Right atrium auricular region (tissue), 2 donors: Measurements from ENCODE around the gene POU3F2. TPM values are rescaled to one million over a fixed set of nuclear protein-coding genes. Genes with fewer than 3 reads are reported as not detected.

ENCODE experiments used
- DNase-seq: peaks from one replicate; pipeline ENCODE4 v3.0.0-alpha.2; 2019; ENCODE audit warnings: low spot score
- H3K27ac ChIP-seq, 2 donors: fragments of 200-600 bp; sonication (generic); 1 replicate in 1 of 2; 2 replicates in 1 of 2; pipeline ENCODE4 v1.5.1; 2016 to 2019
- H3K27me3 ChIP-seq, 2 donors: fragments of 200-600 bp; sonication (generic); one replicate each; pipeline versions ENCODE4 v1.5.1 to v1.6.0; 2017 to 2019
- H3K36me3 ChIP-seq: fragments of 200-600 bp; sonication (generic); one replicate; pipeline ENCODE4 v1.5.1; 2016
- H3K4me1 ChIP-seq, 2 donors: fragments of 200-600 bp; sonication (generic); one replicate each; pipeline versions ENCODE4 v1.5.1 to v1.6.0; 2017 to 2019
- H3K4me3 ChIP-seq, 2 donors: fragments of 200-600 bp; sonication (generic); 1 replicate in 1 of 2; 2 replicates in 1 of 2; pipeline ENCODE4 v1.5.1; 2017 to 2019; ENCODE audit warnings: mild to moderate bottlenecking in 1 of 2, moderate library complexity in 1 of 2
- H3K9me3 ChIP-seq, 2 donors: fragments of 200-600 bp; sonication (generic); one replicate each; pipeline ENCODE4 v1.5.1; 2019
- total RNA-seq, 2 donors: library from RNA; depleted of rRNA; stranded (reverse); fragments of >200 nt; gene quantifications; one replicate each; pipeline ENCODE4 v1.1.0, GENCODE V29; 2016
- TF ChIP-seq, protein P1 (sequence below), 2 donors: fragments of 200-600 bp; sonication (generic); IDR thresholded peaks; one replicate each; pipeline ENCODE4 v1.5.1; 2019; ENCODE audit warnings: antibody characterized with exemption in 2 of 2

The POU3F2 gene
- total RNA-seq, 2 donors from 2014 or later: not detected

DNA sequence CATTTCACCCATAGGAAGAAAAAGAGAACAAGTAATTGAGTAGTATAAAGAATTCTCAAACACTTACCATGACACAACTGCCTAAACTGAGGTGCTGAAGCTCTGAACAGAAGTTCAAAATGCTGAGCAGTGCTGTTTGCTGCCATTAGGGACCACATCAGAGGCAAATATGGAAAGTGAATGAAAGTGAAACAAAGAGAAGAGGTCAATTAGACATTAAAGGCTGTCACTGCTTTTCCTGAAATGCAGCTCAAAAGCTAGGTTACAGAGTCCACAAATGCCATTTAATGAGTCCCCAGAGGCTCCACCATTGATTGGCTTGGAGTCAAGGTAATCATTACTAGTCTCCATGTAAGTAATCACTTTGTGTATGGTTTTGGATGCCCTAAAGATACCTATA is 46.1 kb downstream of the POU3F2 start:
- Histone ChIP-seq H3K36me3 (no peaks in the 10 kb centered on the region), H3K9me3 (no peaks in the 10 kb centered on the region), H3K27ac (no peak overlapping the region), H3K4me1 (no peaks in the 10 kb centered on the region), H3K27me3 (no peaks in the 10 kb centered on the region), H3K4me3 (no peak overlapping the region)
- no peak for DNase-seq
- TF ChIP-seq, protein P1, sequence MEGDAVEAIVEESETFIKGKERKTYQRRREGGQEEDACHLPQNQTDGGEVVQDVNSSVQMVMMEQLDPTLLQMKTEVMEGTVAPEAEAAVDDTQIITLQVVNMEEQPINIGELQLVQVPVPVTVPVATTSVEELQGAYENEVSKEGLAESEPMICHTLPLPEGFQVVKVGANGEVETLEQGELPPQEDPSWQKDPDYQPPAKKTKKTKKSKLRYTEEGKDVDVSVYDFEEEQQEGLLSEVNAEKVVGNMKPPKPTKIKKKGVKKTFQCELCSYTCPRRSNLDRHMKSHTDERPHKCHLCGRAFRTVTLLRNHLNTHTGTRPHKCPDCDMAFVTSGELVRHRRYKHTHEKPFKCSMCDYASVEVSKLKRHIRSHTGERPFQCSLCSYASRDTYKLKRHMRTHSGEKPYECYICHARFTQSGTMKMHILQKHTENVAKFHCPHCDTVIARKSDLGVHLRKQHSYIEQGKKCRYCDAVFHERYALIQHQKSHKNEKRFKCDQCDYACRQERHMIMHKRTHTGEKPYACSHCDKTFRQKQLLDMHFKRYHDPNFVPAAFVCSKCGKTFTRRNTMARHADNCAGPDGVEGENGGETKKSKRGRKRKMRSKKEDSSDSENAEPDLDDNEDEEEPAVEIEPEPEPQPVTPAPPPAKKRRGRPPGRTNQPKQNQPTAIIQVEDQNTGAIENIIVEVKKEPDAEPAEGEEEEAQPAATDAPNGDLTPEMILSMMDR (IDR thresholded peaks at IDR 0.05): no peak

DNA sequence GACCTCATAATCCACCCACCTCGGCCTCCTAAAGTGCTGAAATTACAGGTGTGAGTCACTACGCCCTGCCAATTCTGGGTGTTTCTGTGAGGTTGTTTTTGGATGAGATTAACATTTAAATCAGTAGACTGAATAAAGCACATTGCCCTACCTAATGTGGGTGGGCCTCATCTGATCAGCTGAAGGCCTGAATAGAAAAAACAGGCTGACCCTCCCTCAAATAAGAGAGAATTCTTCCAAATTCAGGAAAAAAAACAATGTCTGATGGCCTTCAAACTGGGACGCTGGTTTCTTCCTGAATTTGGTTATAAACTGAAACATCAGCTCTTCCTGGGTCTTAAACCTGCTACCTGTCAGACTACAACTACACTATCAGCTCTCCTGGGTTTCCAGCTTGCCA is 51.0 kb downstream of the POU3F2 start:
- TF ChIP-seq, protein P1 (IDR thresholded peaks at IDR 0.05): no peak
- no peaks in the 10 kb centered on the region for H3K9me3 ChIP-seq
- no peak overlapping the region for H3K27ac ChIP-seq
- H3K4me3 ChIP-seq: no peak overlapping the region
- no peaks in the 10 kb centered on the region for H3K27me3 ChIP-seq
- no peak for DNase-seq
- peaks cover 10% of the 10 kb centered on the region for H3K36me3 ChIP-seq
- no peaks in the 10 kb centered on the region for H3K4me1 ChIP-seq

DNA sequence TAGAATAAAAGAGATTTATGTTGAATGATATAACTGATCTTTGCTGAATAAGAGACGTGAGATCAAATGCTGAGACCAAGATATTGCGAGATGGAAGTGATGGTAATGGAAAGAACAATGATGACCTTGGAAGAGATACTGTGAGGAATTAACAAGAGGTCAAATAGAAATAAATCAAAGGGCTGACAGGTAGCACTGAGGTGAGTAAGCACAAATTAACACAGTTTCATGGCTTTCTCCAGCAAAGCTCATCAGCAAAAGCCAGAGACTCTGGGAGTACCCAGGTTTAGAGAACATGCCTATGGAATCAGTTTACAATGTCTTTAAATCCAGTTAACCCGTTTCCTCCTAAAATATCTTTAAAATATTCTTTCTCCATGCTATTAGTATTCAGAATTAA is 53.3 kb downstream of the POU3F2 start:
- H3K4me1 ChIP-seq: no peaks in the 10 kb centered on the region
- DNase-seq: no peak
- peaks cover 13% of the 10 kb centered on the region for H3K36me3 ChIP-seq
- no peaks in the 10 kb centered on the region for H3K27me3 ChIP-seq
- TF ChIP-seq, protein P1 (IDR thresholded peaks at IDR 0.05): no peak
- no peak overlapping the region for H3K4me3 ChIP-seq
- H3K27ac ChIP-seq: no peak overlapping the region
- H3K9me3 ChIP-seq: no peaks in the 10 kb centered on the region

Other genes with a start within 250 kb of the POU3F2 start
- gene FBXL4, start 113.4 kb downstream of the POU3F2 start, total RNA-seq: 10 to 100 TPM; 20.6 to 22.6 TPM